GM19468 (cell line): ENCODE results near the gene SERPINB13.
"Not testable (repeated sequence)": the region's sequence is repeated elsewhere in the genome, so short reads cannot be mapped to it uniquely, and the experiment has no call there.

Source experiments
- ATAC-seq: cut with Tn5 transposase; IDR thresholded peaks from one replicate; pipeline ENCODE4 v1.9.1; 2021; ENCODE audit warnings: mild to moderate bottlenecking, moderate library complexity, moderate number of reproducible peaks; ENCODE audit not compliant: unreplicated experiment; ENCODE audit errors: extremely low read depth

Gene SERPINB13

GRCh38 chr18:63644142-63644541 is 57.0 kb downstream of the SERPINB13 start, which contains the start of gene SERPINB4:
SERPINB4 (minus strand) TSS chr18:63644256; CDS start chr18:63643577, 679 bp downstream.
- not testable (repeated sequence) for ATAC-seq

DNA sequence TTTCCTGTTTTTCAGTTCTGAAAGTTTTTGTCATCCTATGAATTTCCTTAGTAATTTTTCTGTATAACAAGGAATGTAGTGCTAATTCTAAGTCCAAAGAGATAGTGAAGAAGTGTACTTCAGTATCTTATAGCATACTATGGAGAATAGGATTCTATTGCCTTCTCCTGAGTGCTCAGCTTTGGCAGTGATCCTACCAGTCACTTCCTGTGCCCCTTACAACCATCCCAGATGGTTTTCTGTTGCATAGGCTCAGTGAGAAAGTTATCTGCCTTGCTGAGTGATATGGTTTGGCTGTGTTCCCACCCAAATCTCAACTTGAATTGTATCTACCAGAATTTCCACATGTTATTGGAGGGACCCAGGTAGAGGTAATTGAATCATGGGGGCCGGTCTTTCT is 57.6 kb downstream of the SERPINB13 start:
- not testable (repeated sequence) for ATAC-seq

DNA sequence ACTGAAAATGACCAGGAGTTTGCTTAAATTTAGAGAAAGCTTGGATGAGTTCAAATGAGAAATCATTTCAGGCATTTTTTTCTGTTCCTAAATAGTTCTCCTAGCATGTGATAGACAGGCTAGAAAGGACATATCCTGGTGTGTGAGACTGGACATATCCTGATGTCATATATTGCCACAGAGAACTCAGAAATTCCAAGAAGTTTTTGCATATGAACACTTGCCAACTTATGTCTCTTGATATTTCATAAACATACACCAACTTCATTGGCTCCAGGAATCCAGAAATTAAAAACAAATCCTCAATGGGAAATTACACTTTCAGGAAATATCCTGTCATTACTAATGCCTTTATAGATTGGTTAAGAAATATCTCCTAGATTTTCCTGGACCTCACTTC is 59.8 kb downstream of the SERPINB13 start:
- no peak for ATAC-seq

- no peak for ATAC-seq
Measured at GRCh38 chr18:63648241-63648640, 61.1 kb downstream of the SERPINB13 start.
